OCI-LY7 (cell line): ENCODE results near the gene IQUB. TPM values are rescaled to one million over a fixed set of nuclear protein-coding genes. Genes with fewer than 3 reads are reported as not detected.

ENCODE experiments used
- BruUV-seq: library from RNA; stranded (reverse); fragments of 400-500 nt; replicated peaks from 2 replicates; lab custom pipeline; 2021; lab: Mats Ljungman, UMichigan
- CTCF ChIA-PET: fragments of 300-600 bp; sonication (Branson Sonifier 250); formaldehyde crosslinking; loops from one replicate; lab custom pipeline; 2022; ENCODE audit warnings: antibody characterized with exemption; ENCODE audit not compliant: unreplicated experiment; lab: Charles Lee
- POLR2A ChIA-PET: fragments of 300-600 bp; sonication (Branson Sonifier 250); formaldehyde crosslinking; loops from one replicate; lab custom pipeline; 2022; ENCODE audit warnings: antibody characterized with exemption; lab: Charles Lee
- DNase-seq: peaks from one replicate; pipeline ENCODE4 v3.0.0-alpha.2; 2015; ENCODE audit warnings: low spot score
- H2AFZ ChIP-seq: fragments of 200-600 bp; sonication (generic), shearing (Covaris generic); 2 replicates; pipeline ENCODE4 v1.6.1; 2014; ENCODE audit warnings: mild to moderate bottlenecking, antibody characterized with exemption, low read length, moderate library complexity
- H3K27ac ChIP-seq: fragments of 200-600 bp; sonication (generic); 2 replicates; pipeline ENCODE4 v1.5.1; 2014; ENCODE audit warnings: mixed run types, low read depth, mild to moderate bottlenecking, moderate library complexity, low read length, inconsistent platforms; ENCODE audit not compliant: poor library complexity, severe bottlenecking
- H3K36me3 ChIP-seq: fragments of 200-600 bp; sonication (generic); 2 replicates; pipeline ENCODE4 v1.6.1; 2014; ENCODE audit warnings: mild to moderate bottlenecking, antibody characterized with exemption, low read length, moderate library complexity, mixed read lengths; ENCODE audit not compliant: insufficient read depth
- H3K4me1 ChIP-seq: fragments of 200-600 bp; sonication (generic); 2 replicates; pipeline ENCODE4 v1.5.1; 2014; ENCODE audit warnings: mild to moderate bottlenecking, low read length; ENCODE audit not compliant: insufficient read depth, poor library complexity, severe bottlenecking
- H3K4me2 ChIP-seq: fragments of 200-600 bp; sonication (generic); 2 replicates; pipeline ENCODE4 v1.6.1; 2014; ENCODE audit warnings: mild to moderate bottlenecking, low read length
- H3K4me3 ChIP-seq: fragments of 200-600 bp; sonication (generic); 2 replicates; pipeline ENCODE4 v1.5.1; 2014; ENCODE audit warnings: mild to moderate bottlenecking, low read depth, low read length; ENCODE audit not compliant: poor library complexity, severe bottlenecking
- H3K79me2 ChIP-seq: fragments of 200-600 bp; sonication (generic); 2 replicates; pipeline ENCODE4 v1.6.1; 2016; ENCODE audit warnings: low read depth, mild to moderate bottlenecking, low read length, moderate library complexity, mixed read lengths; ENCODE audit not compliant: insufficient read depth
- H3K9me2 ChIP-seq: fragments of 200-600 bp; sonication (generic); 2 replicates; pipeline ENCODE4 v1.6.1; 2016; ENCODE audit warnings: mild to moderate bottlenecking, low read length, mixed read lengths; ENCODE audit not compliant: insufficient read depth
- H3K9me3 ChIP-seq: fragments of 200-600 bp; sonication (generic); 2 replicates; pipeline ENCODE4 v1.6.1; 2014; ENCODE audit warnings: mild to moderate bottlenecking, mixed run types, low read length, mixed read lengths
- H4K20me1 ChIP-seq: fragments of 200-600 bp; sonication (generic); 2 replicates; pipeline ENCODE4 v1.6.1; 2014; ENCODE audit warnings: mild to moderate bottlenecking, antibody characterized with exemption, low read length, moderate library complexity, mixed read lengths; ENCODE audit not compliant: insufficient read depth
- CTCF ChIP-seq: fragments of 200-600 bp; sonication (generic); conservative IDR thresholded peaks from 2 replicates; pipeline ENCODE4 v1.5.1; 2014; ENCODE audit warnings: mild to moderate bottlenecking, antibody characterized with exemption, low read length, moderate library complexity, mixed read lengths
- EZH2phosphoT487 ChIP-seq: fragments of 200-600 bp; sonication (generic); IDR thresholded peaks from 2 replicates; pipeline ENCODE4 v1.6.1; 2018; ENCODE audit warnings: low read depth, borderline replicate concordance, mild to moderate bottlenecking, mixed run types, antibody characterized with exemption, low read length, moderate library complexity, mixed read lengths
- intact Hi-C: fragments of 100-400 bp; cut with micrococcal nuclease; formaldehyde crosslinking; loops from one replicate; pipeline ENCODE4 v1.10.0; 2022; ENCODE audit not compliant: unreplicated experiment
- total RNA-seq, 2 experiments: library from RNA; depleted of rRNA in 1 of 2; stranded (reverse); fragments of >200 nt in 1 of 2; shearing (Covaris generic) in 1 of 2; gene quantifications; 2 replicates each; pipeline ENCODE4 v1.2.3, GENCODE V29; 2014 to 2022

Gene IQUB
- total RNA-seq, 2 experiments from 2014 or later, result 0.09 to 0.32 TPM

- intact Hi-C loops, result no loop called here
- H3K4me3 ChIP-seq, result no peak overlapping the region
- ChIA-PET CTCF (no interaction called here), POLR2A (interaction anchor here (0.9 kb wide), 1 partner anchor 28 kb away, joined by 3 read pairs; the partner anchor contains the start of gene ASB15)
- no peaks in the 10 kb centered on the region for H4K20me1 ChIP-seq
- H3K4me2 ChIP-seq, result no peak overlapping the region
- BruUV-seq, result no TSS peak
- TF ChIP-seq EZH2phosphoT487, result no peak
- TF ChIP-seq CTCF, result no peak
- H3K9me2 ChIP-seq, result no peaks in the 10 kb centered on the region
- H3K4me1 ChIP-seq, result no peaks in the 10 kb centered on the region
- no peaks in the 10 kb centered on the region for H3K79me2 ChIP-seq
- no peak overlapping the region for H2AFZ ChIP-seq
- no peaks in the 10 kb centered on the region for H3K36me3 ChIP-seq
- H3K27ac ChIP-seq, result no peak overlapping the region
- DNase-seq, result no peak
- no peaks in the 10 kb centered on the region for H3K9me3 ChIP-seq
Measured at GRCh38 chr7:123573896-123574467, 39.6 kb upstream of the IQUB start.

GRCh38 chr7:123573341-123573740 is 38.9 kb upstream of the IQUB start:
- CTCF ChIA-PET, result no interaction called here
- no peak overlapping the region for H2AFZ ChIP-seq
- no TSS peak for BruUV-seq
- no peaks in the 10 kb centered on the region for H3K9me3 ChIP-seq
- no peak overlapping the region for H3K27ac ChIP-seq
- H4K20me1 ChIP-seq, result no peaks in the 10 kb centered on the region
- H3K4me2 ChIP-seq, result no peak overlapping the region
- no peak overlapping the region for H3K4me3 ChIP-seq
- H3K79me2 ChIP-seq, result no peaks in the 10 kb centered on the region
- H3K36me3 ChIP-seq, result no peaks in the 10 kb centered on the region
- H3K4me1 ChIP-seq, result no peaks in the 10 kb centered on the region
- no peak for DNase-seq
- H3K9me2 ChIP-seq, result no peaks in the 10 kb centered on the region
- TF ChIP-seq EZH2phosphoT487 (no peak), CTCF (no peak)
- intact Hi-C loops, result no loop called here
- POLR2A ChIA-PET, result interaction anchor here (0.9 kb wide), 1 partner anchor 28 kb away, joined by 3 read pairs; the partner anchor contains the start of gene ASB15

- Histone ChIP-seq H3K4me3 (no peak overlapping the region), H3K9me3 (no peaks in the 10 kb centered on the region), H3K27ac (no peak overlapping the region), H3K4me2 (no peak overlapping the region), H4K20me1 (no peaks in the 10 kb centered on the region), H2AFZ (no peak overlapping the region), H3K36me3 (no peaks in the 10 kb centered on the region), H3K4me1 (no peaks in the 10 kb centered on the region), H3K79me2 (no peaks in the 10 kb centered on the region), H3K9me2 (no peaks in the 10 kb centered on the region)
- intact Hi-C loops, result no loop called here
- TF ChIP-seq CTCF (no peak), EZH2phosphoT487 (no peak)
- CTCF ChIA-PET, result no interaction called here
- no peak for DNase-seq
- POLR2A ChIA-PET, result interaction anchor here (0.7 kb wide), 1 partner anchor 41 kb away, joined by 4 read pairs; no protein-coding TSS in a partner anchor
- no TSS peak for BruUV-seq
Measured at GRCh38 chr7:123571684-123572083, 37.3 kb upstream of the IQUB start.
